HEK293T (cell line): ENCODE results near the gene TGM2.

Experiments
- CTCF ChIA-PET: fragments of 350-600 bp; formaldehyde crosslinking; extraction: SDS; loops from one replicate; lab custom pipeline; 2021; ENCODE audit warnings: antibody characterized with exemption, inconsistent platforms; lab: Yijun Ruan, JAX
- POLR2A ChIA-PET: fragments of 350-600 bp; formaldehyde crosslinking; extraction: SDS; loops from one replicate; lab custom pipeline; 2020; ENCODE audit warnings: antibody characterized with exemption, inconsistent platforms; lab: Yijun Ruan, JAX
- DNase-seq: peaks from one replicate; pipeline ENCODE4 v3.0.0; 2012; ENCODE audit warnings: mixed read lengths; ENCODE audit errors: extremely low spot score
- ARNT ChIP-seq: fragments of 450-650 bp; IDR thresholded peaks from 2 replicates; pipeline ENCODE4 v1.6.1; 2017; ENCODE audit warnings: mild to moderate bottlenecking
- BHLHE40 ChIP-seq: fragments of 450-650 bp; IDR thresholded peaks from 2 replicates; pipeline ENCODE4 v1.6.1; 2016; ENCODE audit warnings: mild to moderate bottlenecking, moderate library complexity, borderline replicate concordance
- CTBP1 ChIP-seq: fragments of 450-650 bp; IDR thresholded peaks from 2 replicates; pipeline ENCODE4 v1.6.1; 2016; ENCODE audit warnings: borderline replicate concordance
- ELF4 ChIP-seq: fragments of 450-650 bp; IDR thresholded peaks from 2 replicates; pipeline ENCODE4 v1.6.1; 2017; ENCODE audit warnings: antibody characterized with exemption
- FOXA1 ChIP-seq: fragments of 450-650 bp; IDR thresholded peaks from 2 replicates; pipeline ENCODE4 v1.6.1; 2016; ENCODE audit warnings: mild to moderate bottlenecking
- FOXK2 ChIP-seq: fragments of 450-650 bp; IDR thresholded peaks from 2 replicates; pipeline ENCODE4 v1.6.1; 2016; ENCODE audit warnings: mild to moderate bottlenecking
- FOXM1 ChIP-seq: fragments of 450-650 bp; IDR thresholded peaks from 2 replicates; pipeline ENCODE4 v1.6.1; 2017; ENCODE audit warnings: mild to moderate bottlenecking, borderline replicate concordance
- HDGF ChIP-seq: fragments of 450-650 bp; IDR thresholded peaks from 2 replicates; pipeline ENCODE4 v1.6.1; 2017; ENCODE audit warnings: antibody characterized with exemption, borderline replicate concordance
- L3MBTL2 ChIP-seq: fragments of 450-650 bp; conservative IDR thresholded peaks from 2 replicates; pipeline ENCODE4 v1.6.1; 2016; ENCODE audit warnings: mild to moderate bottlenecking
- LEF1 ChIP-seq: fragments of 450-650 bp; IDR thresholded peaks from 2 replicates; pipeline ENCODE4 v1.6.1; 2017; ENCODE audit warnings: mild to moderate bottlenecking, borderline replicate concordance
- NFRKB ChIP-seq: fragments of 450-650 bp; IDR thresholded peaks from 2 replicates; pipeline ENCODE4 v1.6.1; 2016; ENCODE audit warnings: mild to moderate bottlenecking, moderate library complexity
- SP1 ChIP-seq: fragments of 450-650 bp; IDR thresholded peaks from 2 replicates; pipeline ENCODE4 v1.6.1; 2017
- SUZ12 ChIP-seq: fragments of 450-650 bp; IDR thresholded peaks from 2 replicates; pipeline ENCODE4 v1.6.1; 2016; ENCODE audit warnings: mild to moderate bottlenecking
- TARDBP ChIP-seq: fragments of 450-650 bp; IDR thresholded peaks from 2 replicates; pipeline ENCODE4 v1.6.1; 2016
- ZNF384 ChIP-seq: fragments of 450-650 bp; IDR thresholded peaks from 2 replicates; pipeline ENCODE4 v1.6.1; 2016
- TF ChIP-seq, protein P1 (sequence below): fragments of 450-650 bp; IDR thresholded peaks from 2 replicates; pipeline ENCODE4 v1.6.1; 2016

TGM2 gene

DNA sequence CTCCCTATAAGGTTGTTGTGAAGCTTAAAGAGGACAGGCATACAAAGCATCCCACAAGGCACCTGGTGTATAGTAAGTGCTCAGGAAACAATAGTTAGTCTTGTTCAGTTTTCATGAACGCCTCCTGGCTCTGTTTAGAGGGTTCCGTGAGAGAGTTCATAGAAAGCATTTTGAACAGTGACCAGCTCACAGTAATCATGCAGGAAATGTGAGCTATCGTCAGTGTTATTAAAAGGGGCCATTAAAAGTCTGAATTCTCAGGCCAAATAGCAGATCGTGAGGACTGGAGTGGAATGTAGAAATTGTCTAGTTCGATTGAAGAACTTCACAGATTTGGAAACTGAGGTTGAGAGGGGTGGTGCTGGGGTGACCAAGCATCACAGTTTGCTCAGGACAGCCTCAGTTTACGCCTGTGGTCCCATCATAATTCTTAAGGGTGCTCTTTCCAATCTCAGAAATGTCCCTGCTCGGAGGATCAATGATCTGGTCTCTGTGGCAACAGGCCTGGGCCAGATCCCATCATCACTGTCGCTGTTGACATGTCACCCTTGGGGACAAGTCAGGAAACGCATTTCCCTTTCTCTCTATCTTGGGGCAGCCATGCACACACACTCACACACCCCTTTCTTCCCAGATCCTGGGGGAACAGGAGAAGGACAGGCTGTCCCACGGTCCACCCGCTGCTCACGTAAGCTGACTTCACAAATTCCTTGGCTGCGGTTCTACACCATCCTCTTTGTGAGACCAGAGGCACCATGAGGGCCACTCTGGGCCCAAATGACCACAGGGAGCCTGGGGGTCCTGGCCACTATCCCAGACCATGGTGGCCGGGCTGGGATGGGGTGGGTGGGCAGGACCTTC is 7.2 kb downstream of the TGM2 start:
- ChIA-PET POLR2A (no interaction called here), CTCF (interaction anchor here (0.6 kb wide), 1 partner anchor 42 kb away, joined by 7 read pairs; no protein-coding TSS in a partner anchor)
- TF ChIP-seq, protein P1, sequence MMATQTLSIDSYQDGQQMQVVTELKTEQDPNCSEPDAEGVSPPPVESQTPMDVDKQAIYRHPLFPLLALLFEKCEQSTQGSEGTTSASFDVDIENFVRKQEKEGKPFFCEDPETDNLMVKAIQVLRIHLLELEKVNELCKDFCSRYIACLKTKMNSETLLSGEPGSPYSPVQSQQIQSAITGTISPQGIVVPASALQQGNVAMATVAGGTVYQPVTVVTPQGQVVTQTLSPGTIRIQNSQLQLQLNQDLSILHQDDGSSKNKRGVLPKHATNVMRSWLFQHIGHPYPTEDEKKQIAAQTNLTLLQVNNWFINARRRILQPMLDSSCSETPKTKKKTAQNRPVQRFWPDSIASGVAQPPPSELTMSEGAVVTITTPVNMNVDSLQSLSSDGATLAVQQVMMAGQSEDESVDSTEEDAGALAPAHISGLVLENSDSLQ: no peak
- TF ChIP-seq BHLHE40 (no peak), FOXA1 (no peak), NFRKB (no peak), SP1 (no peak), TARDBP (no peak), ELF4 (no peak), ARNT (no peak), SUZ12 (no peak), L3MBTL2 (no peak)
- DNase-seq: no peak

- no peak for DNase-seq
- TF ChIP-seq NFRKB (no peak), BHLHE40 (no peak), HDGF (no peak), ELF4 (no peak), SUZ12 (no peak), FOXA1 (no peak), TARDBP (no peak), FOXK2 (no peak), L3MBTL2 (no peak), CTBP1 (no peak), SP1 (no peak)
- TF ChIP-seq, protein P1: no peak
- ChIA-PET CTCF (no interaction called here), POLR2A (no interaction called here)
Observed at GRCh38 chr20:38156888-38157634, 8.0 kb downstream of the TGM2 start.

DNA sequence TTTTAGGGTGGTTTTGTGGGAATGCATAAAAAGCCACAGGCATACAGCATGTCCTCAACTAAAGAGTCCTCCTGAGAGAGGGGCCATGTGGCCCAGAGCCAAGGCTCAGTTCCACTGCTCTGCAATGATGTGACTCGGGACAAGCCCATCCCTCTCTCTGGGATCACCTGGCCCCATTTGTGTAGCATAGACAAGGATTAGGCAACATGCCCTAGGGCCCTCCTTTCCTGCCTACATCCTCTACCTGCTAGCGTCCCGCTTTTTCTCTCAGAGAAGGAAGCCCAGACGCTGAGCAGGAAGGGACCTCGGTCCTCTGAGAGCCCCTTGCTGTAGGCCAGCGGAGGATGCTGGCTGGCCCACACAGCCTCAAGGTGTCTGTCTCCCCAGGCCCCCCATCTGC is 8.8 kb downstream of the TGM2 start:
- POLR2A ChIA-PET: no interaction called here
- CTCF ChIA-PET: no interaction called here
- no peak for DNase-seq
- TF ChIP-seq BHLHE40 (no peak), NFRKB (no peak), TARDBP (no peak), CTBP1 (no peak), FOXM1 (no peak), ELF4 (no peak), HDGF (no peak), SUZ12 (no peak), ARNT (no peak), L3MBTL2 (no peak), LEF1 (no peak), ZNF384 (no peak), SP1 (no peak), FOXA1 (no peak)
- TF ChIP-seq, protein P1: no peak

- CTCF ChIA-PET: interaction anchor here (0.5 kb wide), 1 partner anchor 37 kb away, joined by 3 read pairs; no protein-coding TSS in a partner anchor
- DNase-seq: no peak
- TF ChIP-seq HDGF: no peak
- no peak for TF ChIP-seq ARNT
- TF ChIP-seq LEF1: no peak
- TF ChIP-seq, protein P1: no peak
- no peak for TF ChIP-seq ELF4
- TF ChIP-seq BHLHE40: no peak
- no peak for TF ChIP-seq ZNF384
- no peak for TF ChIP-seq SUZ12
- TF ChIP-seq FOXM1: no peak
- POLR2A ChIA-PET: no interaction called here
Observed at GRCh38 chr20:38155811-38156210, 9.3 kb downstream of the TGM2 start.

DNA sequence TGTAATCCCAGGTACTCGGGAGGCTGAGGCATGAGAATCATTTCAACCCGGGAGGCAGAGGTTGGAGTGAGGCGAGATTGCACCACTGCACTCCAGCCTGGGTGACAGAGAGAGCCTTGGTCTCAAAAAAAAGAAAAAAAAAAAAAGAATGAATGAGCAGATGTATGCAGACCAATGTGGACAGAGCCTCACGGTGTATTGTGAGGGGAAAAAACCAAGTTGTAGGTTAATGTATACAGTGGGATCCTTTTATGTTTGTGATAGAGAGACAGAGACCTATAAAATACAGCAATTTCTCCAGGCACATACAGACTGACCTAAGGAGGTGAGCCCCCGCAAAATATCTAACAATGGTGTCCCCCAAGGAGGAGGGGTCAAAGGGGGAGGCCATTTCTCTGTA is 11.7 kb downstream of the TGM2 start:
- ChIA-PET POLR2A (no interaction called here), CTCF (no interaction called here)
- TF ChIP-seq FOXM1 (no peak), SP1 (no peak), BHLHE40 (no peak), TARDBP (no peak), NFRKB (no peak), ARNT (no peak), ZNF384 (no peak), FOXA1 (no peak), LEF1 (no peak), FOXK2 (no peak), SUZ12 (no peak)
- TF ChIP-seq, protein P1: no peak
- DNase-seq: no peak
